Measurements from ENCODE around the gene UST. TPM values are rescaled to one million over a fixed set of nuclear protein-coding genes. Genes with fewer than 3 reads are reported as not detected.
A peak's percentile ranks its signal among the peaks of the same experiment; 100 is the strongest.

UST gene
- total RNA-seq, 2 donors from 2014 or later, result 15.3 to 16.3 TPM

GRCh38 chr6:148971031-148971927 lies 224.4 kb downstream of the UST start:
- Histone ChIP-seq H3K4me3 (ENCODE audit: low read length) (no peak overlapping the region), H3K27me3 (ENCODE audit: control insufficient read depth, insufficient read depth, low read length, poor library complexity, severe bottlenecking) (peaks cover 9% of the 10 kb centered on the region), H3K9me3 (ENCODE audit: control insufficient read depth, low read length) (no peaks in the 10 kb centered on the region), H3K9ac (ENCODE audit: extremely low read depth, low read length, poor library complexity, severe bottlenecking) (no peak overlapping the region), H3K36me3 (ENCODE audit: control insufficient read depth, insufficient read depth, low read length) (no peaks in the 10 kb centered on the region), H3K4me1 (ENCODE audit: control insufficient read depth, insufficient read depth, low read length) (no peaks in the 10 kb centered on the region), H3K27ac (ENCODE audit: low read depth, low read length) (no peak overlapping the region)
- H3K36me3 Mint-ChIP-seq (ENCODE audit: low read depth), result peaks cover 8% of the 10 kb centered on the region
- H3K4me3 Mint-ChIP-seq, result no peak overlapping the region
- no peak overlapping the region for H3K27ac Mint-ChIP-seq
- H3K27me3 Mint-ChIP-seq (ENCODE audit: insufficient read depth), result no peaks in the 10 kb centered on the region
- no peaks in the 10 kb centered on the region for H3K9me3 Mint-ChIP-seq
- DNase-seq, result no peak
- 89 to 90% methylated on average over 4 of the region's 6 CpGs for WGBS, 2 experiments (ENCODE audit: insufficient coverage in 1 of 2, insufficient read length in 1 of 2)
- H3K4me1 Mint-ChIP-seq, result peaks cover 21% of the 10 kb centered on the region
- no peak for TF ChIP-seq CTCF (conservative IDR thresholded peaks at IDR 0.05)

DNA sequence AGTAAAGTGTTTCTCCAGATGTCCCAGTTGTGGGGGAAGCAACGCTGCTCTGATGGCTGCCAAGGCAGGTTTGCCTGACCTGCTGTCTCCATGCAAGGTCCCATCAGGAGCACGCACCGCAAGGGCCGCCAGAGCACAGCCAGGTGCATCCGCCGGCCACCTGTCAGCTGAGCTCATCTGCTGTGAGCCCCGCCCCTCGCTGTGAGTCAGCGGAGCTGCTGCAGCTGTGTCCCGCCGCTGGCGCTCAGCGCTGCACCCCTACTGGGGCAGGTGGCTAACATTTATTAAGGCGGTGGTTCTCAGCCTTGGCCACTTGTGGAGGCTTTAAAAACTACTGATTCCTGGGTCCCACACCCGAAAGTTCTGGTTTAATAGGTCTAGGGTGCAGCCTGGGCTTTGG lies 225.7 kb downstream of the UST start:
- peak; percentile 15 for TF ChIP-seq CTCF (conservative IDR thresholded peaks at IDR 0.05)
- Histone ChIP-seq H3K27me3 (ENCODE audit: control insufficient read depth, insufficient read depth, low read length, poor library complexity, severe bottlenecking) (peaks cover 9% of the 10 kb centered on the region), H3K36me3 (ENCODE audit: control insufficient read depth, insufficient read depth, low read length) (no peaks in the 10 kb centered on the region), H3K4me1 (ENCODE audit: control insufficient read depth, insufficient read depth, low read length) (no peaks in the 10 kb centered on the region), H3K27ac (ENCODE audit: low read depth, low read length) (no peak overlapping the region), H3K9me3 (ENCODE audit: control insufficient read depth, low read length) (no peaks in the 10 kb centered on the region), H3K9ac (ENCODE audit: extremely low read depth, low read length, poor library complexity, severe bottlenecking) (no peak overlapping the region), H3K4me3 (ENCODE audit: low read length) (no peak overlapping the region)
- H3K27ac Mint-ChIP-seq, result no peak overlapping the region
- no peaks in the 10 kb centered on the region for H3K27me3 Mint-ChIP-seq (ENCODE audit: insufficient read depth)
- H3K9me3 Mint-ChIP-seq, result no peaks in the 10 kb centered on the region
- DNase-seq, result peak; percentile 97
- H3K4me1 Mint-ChIP-seq, result peaks cover 21% of the 10 kb centered on the region
- 7 to 8% methylated on average over 9 to 15 of the region's 15 CpGs for WGBS, 2 experiments (ENCODE audit: insufficient coverage in 1 of 2, insufficient read length in 1 of 2)
- no peak overlapping the region for H3K4me3 Mint-ChIP-seq
- peaks cover 6% of the 10 kb centered on the region for H3K36me3 Mint-ChIP-seq (ENCODE audit: low read depth)

DNA sequence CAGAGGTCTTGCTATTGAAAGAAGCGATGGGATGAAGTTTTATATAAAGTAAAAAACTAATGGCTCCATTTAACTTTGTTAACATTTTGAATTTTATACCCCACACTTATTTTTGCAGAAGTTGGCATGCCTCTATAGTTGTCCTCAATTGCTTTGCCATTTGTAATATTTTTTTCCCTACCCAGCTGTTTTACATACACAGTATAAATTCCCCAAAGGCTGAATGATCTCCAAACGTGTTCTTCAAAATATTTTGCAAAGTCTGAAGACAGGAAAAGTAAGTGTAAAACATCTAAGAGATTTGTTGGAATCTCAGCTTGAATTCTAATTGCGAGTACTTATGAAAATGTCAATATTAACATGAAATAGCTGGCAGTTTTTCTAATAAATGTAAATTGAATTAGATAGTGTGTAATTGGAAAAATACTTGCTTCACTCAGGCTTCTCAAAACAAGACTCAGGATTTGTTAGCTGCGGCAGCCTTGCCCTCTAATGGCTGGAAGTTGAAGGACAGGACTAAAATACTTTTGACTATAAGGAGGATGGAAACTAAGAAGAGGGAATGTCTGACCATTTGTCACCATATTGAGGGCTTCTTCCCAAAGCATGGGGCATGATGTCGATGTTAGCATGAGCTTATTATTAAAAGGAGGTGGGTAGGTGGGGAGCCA lies 226.8 kb downstream of the UST start:
- H3K36me3 Mint-ChIP-seq (ENCODE audit: low read depth), result peaks cover 8% of the 10 kb centered on the region
- Histone ChIP-seq H3K27me3 (ENCODE audit: control insufficient read depth, insufficient read depth, low read length, poor library complexity, severe bottlenecking) (peaks cover 9% of the 10 kb centered on the region), H3K4me3 (ENCODE audit: low read length) (no peak overlapping the region), H3K36me3 (ENCODE audit: control insufficient read depth, insufficient read depth, low read length) (no peaks in the 10 kb centered on the region), H3K9me3 (ENCODE audit: control insufficient read depth, low read length) (no peaks in the 10 kb centered on the region), H3K4me1 (ENCODE audit: control insufficient read depth, insufficient read depth, low read length) (no peaks in the 10 kb centered on the region), H3K27ac (ENCODE audit: low read depth, low read length) (no peak overlapping the region), H3K9ac (ENCODE audit: extremely low read depth, low read length, poor library complexity, severe bottlenecking) (no peak overlapping the region)
- H3K9me3 Mint-ChIP-seq, result no peaks in the 10 kb centered on the region
- TF ChIP-seq CTCF (conservative IDR thresholded peaks at IDR 0.05), result peak; percentile 74
- H3K27me3 Mint-ChIP-seq (ENCODE audit: insufficient read depth), result no peaks in the 10 kb centered on the region
- DNase-seq, result peak; percentile 68
- no peak overlapping the region for H3K27ac Mint-ChIP-seq
- no peak overlapping the region for H3K4me3 Mint-ChIP-seq
- WGBS, 2 experiments (ENCODE audit: insufficient coverage in 1 of 2, insufficient read length in 1 of 2), result 76 to 77% methylated on average over 3 to 5 of the region's 5 CpGs
- peaks cover 21% of the 10 kb centered on the region for H3K4me1 Mint-ChIP-seq
